Thoracic aorta (tissue), 2 donors: ENCODE results near the gene PRM1. TPM values are rescaled to one million over a fixed set of nuclear protein-coding genes. Genes with fewer than 3 reads are reported as not detected.

ENCODE experiments used
- ATAC-seq: fragments of 150-250 bp; one replicate; pipeline ENCODE4 v1.8.0; 2017; ENCODE audit warnings: low read depth; ENCODE audit not compliant: insufficient number of reproducible peaks, low FRiP score
- DNase-seq: peaks from one replicate; pipeline ENCODE4 v3.0.0-alpha.2; 2020; ENCODE audit warnings: low spot score
- H3K27ac ChIP-seq, 2 donors: fragments of 200-600 bp; sonication (generic); 1 replicate in 1 of 2; 2 replicates in 1 of 2; pipeline ENCODE4 v1.5.1; 2016; ENCODE audit warnings: mild to moderate bottlenecking in 2 of 2, moderate library complexity in 2 of 2
- H3K27me3 ChIP-seq: fragments of 200-600 bp; sonication (generic); replicated peaks from 2 replicates; pipeline ENCODE4 v1.6.0; 2016; ENCODE audit warnings: mild to moderate bottlenecking; ENCODE audit not compliant: insufficient read depth
- H3K36me3 ChIP-seq: fragments of 200-600 bp; sonication (generic); one replicate; pipeline ENCODE4 v1.5.1; 2016
- H3K4me1 ChIP-seq, 2 donors: fragments of 200-600 bp; sonication (generic); 1 replicate in 1 of 2; 2 replicates in 1 of 2; pipeline versions ENCODE4 v1.5.1 to v1.6.0; 2016; ENCODE audit warnings: low read depth in 2 of 2, mild to moderate bottlenecking in 1 of 2; ENCODE audit not compliant: control insufficient read depth in 1 of 2
- H3K4me3 ChIP-seq: fragments of 200-600 bp; sonication (generic); 2 replicates; pipeline ENCODE4 v1.5.1; 2016; ENCODE audit warnings: mild to moderate bottlenecking
- H3K9me3 ChIP-seq: fragments of 200-600 bp; sonication (generic); 2 replicates; pipeline ENCODE4 v1.5.1; 2016
- total RNA-seq, 2 donors: library from RNA; depleted of rRNA; stranded (reverse); fragments of >200 nt; gene quantifications; one replicate each; pipeline versions ENCODE4 v1.1.0 to v1.2.3, GENCODE V29; 2016
- TF ChIP-seq, protein P1 (sequence below): fragments of 200-600 bp; sonication (generic); IDR thresholded peaks from one replicate; pipeline ENCODE4 v1.5.1; 2019; ENCODE audit warnings: antibody characterized with exemption

The PRM1 gene
- total RNA-seq, 2 donors from 2014 or later = not detected

DNA sequence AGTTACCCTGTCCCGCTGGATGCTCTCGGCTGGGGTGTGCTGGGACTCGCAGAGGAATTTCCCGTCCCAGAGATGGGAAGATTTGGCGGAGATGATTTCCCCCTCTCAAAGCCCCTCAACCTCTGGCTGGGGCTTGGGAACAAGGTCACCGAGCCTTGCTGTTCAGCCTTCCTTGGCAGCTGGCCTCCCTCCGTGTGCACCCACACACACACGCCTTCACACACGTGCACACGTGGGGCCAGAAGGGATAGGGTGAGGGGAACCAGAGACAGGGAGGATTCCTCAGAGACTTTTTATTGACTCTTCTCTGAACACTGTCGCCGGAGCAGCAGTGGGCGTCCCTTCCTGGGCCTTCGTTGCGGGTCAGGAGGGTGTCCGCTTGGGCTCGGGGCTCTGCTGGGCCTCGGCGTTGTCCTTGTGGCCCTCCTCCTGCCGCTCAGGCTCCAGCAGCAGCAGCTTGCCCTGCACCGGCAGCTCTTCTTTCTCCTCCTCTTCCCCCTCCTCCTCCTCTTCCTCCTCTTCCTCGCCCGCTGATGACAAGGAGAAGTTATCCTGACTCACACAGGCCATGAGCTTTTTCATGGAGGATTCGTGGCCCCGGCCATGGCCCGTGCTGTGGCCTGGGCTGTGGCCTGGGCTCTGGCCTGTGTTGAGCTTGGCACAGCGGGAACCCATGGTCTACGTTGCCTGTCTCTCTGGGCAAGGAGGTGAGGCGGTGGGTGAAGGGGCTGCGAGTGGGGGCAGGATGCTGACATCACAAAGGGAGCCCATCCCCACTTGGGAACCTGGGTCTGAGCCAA, 8.0 kb downstream of the PRM1 start, which contains the start of gene PRM3:
TSS of gene PRM3 (minus strand) at position 709 of the 800 bp plus-strand sequence. CDS start at position 675, 34 bp downstream.
- Histone ChIP-seq H3K4me3 (no peak within 1 kb of the TSS), H3K36me3 (no peaks in the 10 kb centered on the region), H3K27me3 (no peaks in the 10 kb centered on the region), H3K27ac (no peak within 1 kb of the TSS), H3K4me1 (no peaks in the 10 kb centered on the region), H3K9me3 (no peaks in the 10 kb centered on the region)
- TF ChIP-seq, protein P1, sequence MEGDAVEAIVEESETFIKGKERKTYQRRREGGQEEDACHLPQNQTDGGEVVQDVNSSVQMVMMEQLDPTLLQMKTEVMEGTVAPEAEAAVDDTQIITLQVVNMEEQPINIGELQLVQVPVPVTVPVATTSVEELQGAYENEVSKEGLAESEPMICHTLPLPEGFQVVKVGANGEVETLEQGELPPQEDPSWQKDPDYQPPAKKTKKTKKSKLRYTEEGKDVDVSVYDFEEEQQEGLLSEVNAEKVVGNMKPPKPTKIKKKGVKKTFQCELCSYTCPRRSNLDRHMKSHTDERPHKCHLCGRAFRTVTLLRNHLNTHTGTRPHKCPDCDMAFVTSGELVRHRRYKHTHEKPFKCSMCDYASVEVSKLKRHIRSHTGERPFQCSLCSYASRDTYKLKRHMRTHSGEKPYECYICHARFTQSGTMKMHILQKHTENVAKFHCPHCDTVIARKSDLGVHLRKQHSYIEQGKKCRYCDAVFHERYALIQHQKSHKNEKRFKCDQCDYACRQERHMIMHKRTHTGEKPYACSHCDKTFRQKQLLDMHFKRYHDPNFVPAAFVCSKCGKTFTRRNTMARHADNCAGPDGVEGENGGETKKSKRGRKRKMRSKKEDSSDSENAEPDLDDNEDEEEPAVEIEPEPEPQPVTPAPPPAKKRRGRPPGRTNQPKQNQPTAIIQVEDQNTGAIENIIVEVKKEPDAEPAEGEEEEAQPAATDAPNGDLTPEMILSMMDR = no peak
- no peak for DNase-seq
- no peak for ATAC-seq

DNA sequence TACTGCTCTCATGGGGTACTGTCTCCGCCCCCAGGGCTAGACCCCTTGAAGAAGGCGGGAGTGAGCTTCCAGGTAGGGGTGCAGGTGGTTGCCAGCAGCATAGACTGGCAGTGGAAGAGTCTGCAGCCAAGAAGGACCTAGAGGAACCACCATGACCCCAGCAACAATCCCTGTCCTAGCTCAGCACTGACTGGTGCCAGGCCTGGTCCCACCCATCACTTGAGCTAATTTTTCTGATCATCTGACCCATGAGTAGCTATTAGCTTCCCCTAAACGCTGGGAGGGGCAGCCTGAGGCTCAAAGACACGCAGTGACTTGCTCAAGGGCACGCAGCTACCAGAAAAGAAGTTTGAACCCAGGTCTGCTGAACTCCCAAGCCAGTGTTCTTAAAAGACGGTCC, 8.6 kb downstream of the PRM1 start:
- H3K36me3 ChIP-seq = no peaks in the 10 kb centered on the region
- H3K4me1 ChIP-seq = no peaks in the 10 kb centered on the region
- no peak for DNase-seq
- no peak for ATAC-seq
- H3K27me3 ChIP-seq = no peaks in the 10 kb centered on the region
- no peak overlapping the region for H3K27ac ChIP-seq
- H3K4me3 ChIP-seq = no peak overlapping the region
- no peaks in the 10 kb centered on the region for H3K9me3 ChIP-seq
- TF ChIP-seq, protein P1 = no peak

DNA sequence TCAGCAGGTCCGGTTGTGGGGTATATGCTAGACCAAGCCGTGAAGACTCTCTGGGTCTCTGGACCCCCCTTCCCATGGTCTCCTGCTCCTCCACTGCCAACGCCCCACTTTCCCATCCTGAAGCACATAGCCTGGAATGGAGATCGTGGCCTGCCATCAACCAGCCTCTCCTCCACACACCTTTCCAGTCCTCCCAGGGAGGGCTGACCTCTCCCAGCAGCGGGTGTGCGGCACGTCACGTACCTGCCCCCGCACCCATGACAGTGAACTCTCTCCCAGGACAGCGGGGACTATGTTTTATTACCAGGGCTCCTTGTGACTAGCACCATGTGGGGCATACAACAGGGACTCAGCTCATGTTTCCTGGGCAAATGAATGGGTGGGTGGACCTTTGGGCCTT, 9.5 kb downstream of the PRM1 start:
- Histone ChIP-seq H3K27me3 (no peaks in the 10 kb centered on the region), H3K9me3 (no peaks in the 10 kb centered on the region), H3K4me1 (no peaks in the 10 kb centered on the region), H3K27ac (no peak overlapping the region), H3K36me3 (no peaks in the 10 kb centered on the region), H3K4me3 (no peak overlapping the region)
- DNase-seq = no peak
- ATAC-seq = no peak
- TF ChIP-seq, protein P1 = no peak

DNA sequence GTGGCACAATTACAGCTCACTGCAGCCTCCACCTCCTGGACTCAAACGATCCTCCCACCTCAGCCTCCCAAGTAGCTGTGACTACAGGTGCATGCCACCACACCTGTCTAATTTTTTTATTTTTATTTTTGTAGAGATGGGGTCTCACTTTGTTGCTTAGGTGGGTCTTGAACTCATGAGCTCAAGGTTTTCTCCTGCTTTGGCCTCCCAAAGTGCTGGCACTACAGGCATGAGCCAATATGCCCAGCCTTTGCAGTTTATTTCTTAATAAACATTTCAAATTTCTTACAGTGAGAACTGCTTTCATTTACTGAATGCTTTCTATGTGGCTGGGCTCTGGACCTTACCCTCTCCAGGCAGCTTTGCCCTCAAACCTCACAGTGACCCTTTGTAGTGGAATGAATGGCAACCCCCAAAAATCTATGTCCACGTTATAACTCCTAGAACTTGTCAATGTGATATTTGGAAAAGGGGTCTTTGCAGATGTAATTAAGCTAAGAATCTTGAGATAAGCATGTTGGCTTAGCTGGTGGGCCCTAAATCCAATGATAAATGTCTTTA, 10.4 kb downstream of the PRM1 start:
- H3K4me3 ChIP-seq = no peak overlapping the region
- no peaks in the 10 kb centered on the region for H3K27me3 ChIP-seq
- H3K36me3 ChIP-seq = no peaks in the 10 kb centered on the region
- DNase-seq = no peak
- no peak overlapping the region for H3K27ac ChIP-seq
- H3K4me1 ChIP-seq = no peaks in the 10 kb centered on the region
- ATAC-seq = no peak
- TF ChIP-seq, protein P1 = no peak
- no peaks in the 10 kb centered on the region for H3K9me3 ChIP-seq

DNA sequence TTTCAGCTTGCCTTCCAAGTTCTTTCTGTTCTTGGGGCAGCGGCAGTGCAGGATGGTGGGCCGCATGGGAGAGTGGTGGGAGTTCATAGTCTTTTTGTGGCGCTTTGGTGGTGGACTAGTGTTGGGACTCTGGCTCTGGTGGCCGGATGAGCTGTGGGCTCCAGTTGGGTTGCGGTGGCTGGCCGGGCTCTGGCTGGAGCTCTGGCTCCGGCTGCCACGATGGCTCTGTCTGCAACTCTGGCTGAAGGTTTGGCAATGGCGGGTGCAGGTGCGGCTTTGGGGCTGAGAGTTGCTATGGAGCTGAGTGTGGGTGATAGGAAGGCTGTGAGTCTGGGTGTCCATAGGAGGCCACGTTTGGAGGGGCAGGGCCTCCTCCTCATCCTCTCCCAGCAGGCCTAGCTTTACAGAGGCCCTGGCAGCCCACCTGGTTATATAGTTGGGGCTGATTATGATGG, 12.2 kb downstream of the PRM1 start, which contains the start of gene TNP2:
TSS of gene TNP2 (minus strand) at position 405 of the 455 bp plus-strand sequence. CDS start at position 342, 63 bp downstream.
- Histone ChIP-seq H3K4me1 (no peaks in the 10 kb centered on the region), H3K4me3 (no peak within 1 kb of the TSS), H3K27ac (no peak within 1 kb of the TSS), H3K9me3 (no peaks in the 10 kb centered on the region), H3K27me3 (no peaks in the 10 kb centered on the region), H3K36me3 (no peaks in the 10 kb centered on the region)
- ATAC-seq = no peak
- TF ChIP-seq, protein P1 = no peak
- DNase-seq = no peak
